ENCODE measurements around the gene RFNG.
A peak's percentile ranks its signal among the peaks of the same experiment; 100 is the strongest.

Gene RFNG

GRCh38 chr17:82086941-82087906, 35.6 kb upstream of the RFNG start:
- peaks cover 6% of the 10 kb centered on the region for H3K9me3 ChIP-seq (ENCODE audit: insufficient read depth, low read depth, low read length)
- no peak overlapping the region for H4K91ac ChIP-seq (ENCODE audit: low read depth, low read length)
- no peak overlapping the region for H3K14ac ChIP-seq (ENCODE audit: low read length)
- H3K18ac ChIP-seq (ENCODE audit: low read length) = no peak overlapping the region
- no peak overlapping the region for H2AFZ ChIP-seq (ENCODE audit: insufficient read depth, low read length, poor library complexity)
- no peak overlapping the region for H3K4me2 ChIP-seq (ENCODE audit: low read length)
- no peak overlapping the region for H2BK5ac ChIP-seq (ENCODE audit: low read depth, low read length, poor library complexity)
- no peak overlapping the region for H3K4me3 ChIP-seq (ENCODE audit: low read depth, low read length)
- H2AK5ac ChIP-seq (ENCODE audit: low read length) = no peak overlapping the region
- H2BK120ac ChIP-seq (ENCODE audit: insufficient read depth, low read length, poor library complexity) = no peak overlapping the region
- no peak for DNase-seq
- peaks cover 100% of the 10 kb centered on the region in 2 experiments for H3K36me3 ChIP-seq (ENCODE audit: control insufficient read depth in 1 of 2, insufficient read depth in 2 of 2, low read length in 2 of 2)
- no peaks in the 10 kb centered on the region for H3K27me3 ChIP-seq (ENCODE audit: insufficient read depth, low read length)
- H3K4ac ChIP-seq (ENCODE audit: low read depth, low read length) = no peak overlapping the region
- no peak overlapping the region for H3K27ac ChIP-seq (ENCODE audit: low read depth, low read length)
- no peak overlapping the region for H4K8ac ChIP-seq (ENCODE audit: low read depth, low read length)
- no peaks in the 10 kb centered on the region for H3K79me1 ChIP-seq (ENCODE audit: low read length)
- H3K4me1 ChIP-seq (ENCODE audit: control insufficient read depth in 1 of 2, insufficient read depth in 2 of 2, low read length in 2 of 2) = no peaks in the 10 kb centered on the region
- H2BK12ac ChIP-seq (ENCODE audit: low read length) = no peak overlapping the region
- WGBS (ENCODE audit: extremely low coverage, insufficient coverage, insufficient read length) = no CpG with 5 or more reads among the region's 39 CpGs
- H3K9ac ChIP-seq (ENCODE audit: low read length) = no peak overlapping the region
- H3K79me2 ChIP-seq (ENCODE audit: control insufficient read depth, insufficient read depth, low read length, poor library complexity) = no peaks in the 10 kb centered on the region
- H3K23ac ChIP-seq (ENCODE audit: low read length) = no peak overlapping the region
- no peak overlapping the region for H4K12ac ChIP-seq (ENCODE audit: low read depth, low read length)

- peaks cover 8% of the 10 kb centered on the region for H3K9me3 ChIP-seq (ENCODE audit: insufficient read depth, low read depth, low read length)
- no peak overlapping the region for H2AK5ac ChIP-seq (ENCODE audit: low read length)
- DNase-seq = no peak
- H3K79me1 ChIP-seq (ENCODE audit: low read length) = no peaks in the 10 kb centered on the region
- H3K4me2 ChIP-seq (ENCODE audit: low read length) = no peak overlapping the region
- no peak overlapping the region for H3K14ac ChIP-seq (ENCODE audit: low read length)
- no peak overlapping the region for H3K4ac ChIP-seq (ENCODE audit: low read depth, low read length)
- no peak overlapping the region for H4K12ac ChIP-seq (ENCODE audit: low read depth, low read length)
- H2BK12ac ChIP-seq (ENCODE audit: low read length) = no peak overlapping the region
- H3K79me2 ChIP-seq (ENCODE audit: control insufficient read depth, insufficient read depth, low read length, poor library complexity) = no peaks in the 10 kb centered on the region
- WGBS (ENCODE audit: extremely low coverage, insufficient coverage, insufficient read length) = no CpG with 5 or more reads among the region's 25 CpGs
- no peak overlapping the region for H2BK5ac ChIP-seq (ENCODE audit: low read depth, low read length, poor library complexity)
- no peak overlapping the region for H3K9ac ChIP-seq (ENCODE audit: low read length)
- no peaks in the 10 kb centered on the region for H3K27me3 ChIP-seq (ENCODE audit: insufficient read depth, low read length)
- H3K23ac ChIP-seq (ENCODE audit: low read length) = no peak overlapping the region
- peaks cover 99% of the 10 kb centered on the region in 2 experiments for H3K36me3 ChIP-seq (ENCODE audit: control insufficient read depth in 1 of 2, insufficient read depth in 2 of 2, low read length in 2 of 2)
- H3K4me3 ChIP-seq (ENCODE audit: low read depth, low read length) = no peak overlapping the region
- no peak overlapping the region for H3K18ac ChIP-seq (ENCODE audit: low read length)
- no peak overlapping the region for H2AFZ ChIP-seq (ENCODE audit: insufficient read depth, low read length, poor library complexity)
- no peak overlapping the region for H4K91ac ChIP-seq (ENCODE audit: low read depth, low read length)
- no peaks in the 10 kb centered on the region for H3K4me1 ChIP-seq (ENCODE audit: control insufficient read depth in 1 of 2, insufficient read depth in 2 of 2, low read length in 2 of 2)
- H2BK120ac ChIP-seq (ENCODE audit: insufficient read depth, low read length, poor library complexity) = no peak overlapping the region
- H3K27ac ChIP-seq (ENCODE audit: low read depth, low read length) = no peak overlapping the region
- H4K8ac ChIP-seq (ENCODE audit: low read depth, low read length) = no peak overlapping the region
Observed at GRCh38 chr17:82085931-82086764, 34.5 kb upstream of the RFNG start.

- no CpG with 5 or more reads among the region's 49 CpGs for whole genome bisulfite sequencing (ENCODE audit: extremely low coverage, insufficient coverage, insufficient read length)
Observed at GRCh38 chr17:82085031-82085861, 33.6 kb upstream of the RFNG start.

More at GRCh38 chr17:82085031-82085861, 33.6 kb upstream of the RFNG start:
- no peak overlapping the region for H3K4ac ChIP-seq (ENCODE audit: low read depth, low read length)
- no peaks in the 10 kb centered on the region for H3K79me1 ChIP-seq (ENCODE audit: low read length)
- no peak for DNase-seq
- H4K12ac ChIP-seq (ENCODE audit: low read depth, low read length) = no peak overlapping the region
- H3K27me3 ChIP-seq (ENCODE audit: insufficient read depth, low read length) = no peaks in the 10 kb centered on the region
- H2BK12ac ChIP-seq (ENCODE audit: low read length) = no peak overlapping the region
- no peaks in the 10 kb centered on the region for H3K79me2 ChIP-seq (ENCODE audit: control insufficient read depth, insufficient read depth, low read length, poor library complexity)
- H3K4me3 ChIP-seq (ENCODE audit: low read depth, low read length) = peak overlapping the region; percentile 42
- H2BK120ac ChIP-seq (ENCODE audit: insufficient read depth, low read length, poor library complexity) = no peak overlapping the region
- H3K18ac ChIP-seq (ENCODE audit: low read length) = no peak overlapping the region
- H2AK5ac ChIP-seq (ENCODE audit: low read length) = no peak overlapping the region
- no peak overlapping the region for H4K8ac ChIP-seq (ENCODE audit: low read depth, low read length)
- peaks cover 8% of the 10 kb centered on the region for H3K9me3 ChIP-seq (ENCODE audit: insufficient read depth, low read depth, low read length)
- H3K4me1 ChIP-seq (ENCODE audit: control insufficient read depth in 1 of 2, insufficient read depth in 2 of 2, low read length in 2 of 2) = no peaks in the 10 kb centered on the region
- no peak overlapping the region for H2AFZ ChIP-seq (ENCODE audit: insufficient read depth, low read length, poor library complexity)
- no peak overlapping the region for H3K14ac ChIP-seq (ENCODE audit: low read length)
- H3K4me2 ChIP-seq (ENCODE audit: low read length) = no peak overlapping the region
- no peak overlapping the region for H2BK5ac ChIP-seq (ENCODE audit: low read depth, low read length, poor library complexity)
- peaks cover 99 to 100% of the 10 kb centered on the region in 2 experiments for H3K36me3 ChIP-seq (ENCODE audit: control insufficient read depth in 1 of 2, insufficient read depth in 2 of 2, low read length in 2 of 2)
- H4K91ac ChIP-seq (ENCODE audit: low read depth, low read length) = no peak overlapping the region
- H3K9ac ChIP-seq (ENCODE audit: low read length) = no peak overlapping the region
- no peak overlapping the region for H3K27ac ChIP-seq (ENCODE audit: low read depth, low read length)
- no peak overlapping the region for H3K23ac ChIP-seq (ENCODE audit: low read length)

All from trophoblast cell (in vitro differentiated cells and primary cell).